Measurements from ENCODE around the gene MAGI1. TPM values are rescaled to one million over a fixed set of nuclear protein-coding genes. Genes with fewer than 3 reads are reported as not detected.

MAGI1 gene
- polyA plus RNA-seq, 1 of the 3 experiments (the other 2 are of a cell fraction): 10.3 TPM

DNA sequence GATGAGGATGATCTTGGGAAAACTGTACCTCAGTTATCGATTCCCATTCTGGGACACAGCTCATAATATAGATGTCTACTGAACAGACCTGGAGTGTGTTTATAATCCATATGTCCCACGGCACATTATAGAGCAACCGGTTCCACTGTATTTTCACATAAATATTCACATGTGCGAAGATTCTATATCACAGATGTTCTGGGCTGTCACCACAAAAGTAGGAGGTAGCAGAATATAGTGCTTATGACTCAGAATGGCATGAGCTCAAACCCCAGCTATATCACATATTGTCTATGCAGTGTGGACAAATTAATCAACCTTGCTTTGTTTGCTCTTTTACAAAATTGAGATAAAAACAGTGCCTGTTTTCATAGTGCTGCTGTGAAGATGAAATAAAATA, 710.6 kb downstream of the MAGI1 start:
- H4K20me1 ChIP-seq (ENCODE audit: insufficient read depth): no peaks in the 10 kb centered on the region
- no peaks in the 10 kb centered on the region; the same call in 1 of the 2 replicates for H3K27me3 ChIP-seq (ENCODE audit: insufficient read depth)
- no peaks in the 10 kb centered on the region for H3K9me2 ChIP-seq
- no peak overlapping the region for H3K4me2 ChIP-seq
- POLR2A ChIA-PET: no interaction called here
- no peak overlapping the region for H3K9ac ChIP-seq
- no peak overlapping the region for H3K27ac ChIP-seq (ENCODE audit: low read depth in 2 of 2, low read length in 1 of 2)
- CTCF ChIA-PET: no interaction called here
- H3K79me2 ChIP-seq (ENCODE audit: insufficient read depth): no peaks in the 10 kb centered on the region
- H2AFZ ChIP-seq (ENCODE audit: low read depth): no peak overlapping the region
- WGBS (ENCODE audit: low lambda C conversion rate): 67% methylated on average over 4 of the region's 4 CpGs
- no peaks in the 10 kb centered on the region for H3K9me3 ChIP-seq
- no peak overlapping the region for H3K4me3 ChIP-seq (ENCODE audit: low read depth in 2 of 2, low read length in 1 of 2)
- no peaks in the 10 kb centered on the region for H3F3A ChIP-seq (replicated peaks; ENCODE audit: insufficient read depth)
- no peak for DNase-seq
- TF ChIP-seq MXI1 (IDR thresholded peaks at IDR 0.05; ENCODE audit: low read depth, low read length): no peak
- TF ChIP-seq, protein P1, sequence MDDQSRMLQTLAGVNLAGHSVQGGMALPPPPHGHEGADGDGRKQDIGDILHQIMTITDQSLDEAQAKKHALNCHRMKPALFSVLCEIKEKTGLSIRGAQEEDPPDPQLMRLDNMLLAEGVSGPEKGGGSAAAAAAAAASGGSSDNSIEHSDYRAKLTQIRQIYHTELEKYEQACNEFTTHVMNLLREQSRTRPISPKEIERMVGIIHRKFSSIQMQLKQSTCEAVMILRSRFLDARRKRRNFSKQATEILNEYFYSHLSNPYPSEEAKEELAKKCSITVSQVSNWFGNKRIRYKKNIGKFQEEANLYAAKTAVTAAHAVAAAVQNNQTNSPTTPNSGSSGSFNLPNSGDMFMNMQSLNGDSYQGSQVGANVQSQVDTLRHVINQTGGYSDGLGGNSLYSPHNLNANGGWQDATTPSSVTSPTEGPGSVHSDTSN (IDR thresholded peaks at IDR 0.05): no peak
- TF ChIP-seq NRF1 (IDR thresholded peaks at IDR 0.05; ENCODE audit: low read depth, low read length): no peak
- no peak for TF ChIP-seq FOXJ3 (CRISPR knock-in tag; IDR thresholded peaks at IDR 0.05)
- no peak for TF ChIP-seq RCOR1 (IDR thresholded peaks at IDR 0.05; ENCODE audit: low read length)
- no peak for TF ChIP-seq FOXM1 (IDR thresholded peaks at IDR 0.05; ENCODE audit: low read depth)
- TF ChIP-seq SMC3 (IDR thresholded peaks at IDR 0.05; ENCODE audit: low read depth, low read length): no peak
- TF ChIP-seq CHD2 (IDR thresholded peaks at IDR 0.05; ENCODE audit: low read length, partially characterized antibody): no peak
- no peak for TF ChIP-seq NFIC (IDR thresholded peaks at IDR 0.05; ENCODE audit: borderline replicate concordance)
- TF ChIP-seq TAF1 (IDR thresholded peaks at IDR 0.05; ENCODE audit: borderline replicate concordance, low read depth, low read length): no peak
- no peak for TF ChIP-seq GABPA (IDR thresholded peaks at IDR 0.05; ENCODE audit: low read depth)
- H3K4me1 ChIP-seq (ENCODE audit: control insufficient read depth in 1 of 2, insufficient read depth in 2 of 2, low read depth in 1 of 2, low read length in 1 of 2): no peaks in the 10 kb centered on the region
- H3K36me3 ChIP-seq (replicated peaks in 1 of 2; ENCODE audit: control insufficient read depth in 1 of 2, insufficient read depth in 2 of 2, low read length in 1 of 2): no peaks in the 10 kb centered on the region

DNA sequence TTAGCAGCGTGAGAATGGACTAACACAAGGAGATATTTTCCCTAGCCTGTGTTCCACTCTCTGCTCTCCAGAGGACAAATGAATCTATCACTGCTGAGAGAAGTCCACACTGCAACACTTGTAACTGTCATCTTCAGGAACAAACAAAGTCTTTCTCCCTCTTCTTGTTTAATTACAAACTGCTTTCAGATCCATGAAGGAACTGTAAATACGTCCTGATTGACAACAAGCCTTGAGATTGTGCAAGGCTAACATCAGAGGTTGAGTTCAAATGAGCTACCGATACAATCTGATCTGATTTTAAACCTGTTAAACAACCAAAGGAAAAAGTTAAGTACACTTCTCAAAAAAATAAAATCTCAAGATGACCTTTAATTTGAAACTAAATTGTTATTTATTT, 712.1 kb downstream of the MAGI1 start:
- no peaks in the 10 kb centered on the region for H3K36me3 ChIP-seq (replicated peaks in 1 of 2; ENCODE audit: control insufficient read depth in 1 of 2, insufficient read depth in 2 of 2, low read length in 1 of 2)
- CTCF ChIA-PET: no interaction called here

More for the DNA sequence above, 712.1 kb downstream of the MAGI1 start:
- Histone ChIP-seq H3K4me2 (no peak overlapping the region), H3K9me3 (no peaks in the 10 kb centered on the region), H2AFZ (ENCODE audit: low read depth) (no peak overlapping the region), H3F3A (replicated peaks; ENCODE audit: insufficient read depth) (no peaks in the 10 kb centered on the region), H3K27me3 (ENCODE audit: insufficient read depth) (no peaks in the 10 kb centered on the region; the same call in 1 of the 2 replicates), H3K79me2 (ENCODE audit: insufficient read depth) (no peaks in the 10 kb centered on the region), H3K9me2 (no peaks in the 10 kb centered on the region), H4K20me1 (ENCODE audit: insufficient read depth) (no peaks in the 10 kb centered on the region), H3K9ac (no peak overlapping the region), H3K4me1 (ENCODE audit: control insufficient read depth in 1 of 2, insufficient read depth in 2 of 2, low read depth in 1 of 2, low read length in 1 of 2) (no peaks in the 10 kb centered on the region), H3K4me3 (ENCODE audit: low read depth in 2 of 2, low read length in 1 of 2) (no peak overlapping the region), H3K27ac (ENCODE audit: low read depth in 2 of 2, low read length in 1 of 2) (no peak overlapping the region)
- no peak for DNase-seq
- POLR2A ChIA-PET: no interaction called here
- TF ChIP-seq, protein P1 (IDR thresholded peaks at IDR 0.05): no peak
- no peak for TF ChIP-seq FOXM1 (IDR thresholded peaks at IDR 0.05; ENCODE audit: low read depth)
- no peak for TF ChIP-seq POLR2AphosphoS5 (IDR thresholded peaks at IDR 0.05; ENCODE audit: low read depth, low read length)
- TF ChIP-seq, protein P2, sequence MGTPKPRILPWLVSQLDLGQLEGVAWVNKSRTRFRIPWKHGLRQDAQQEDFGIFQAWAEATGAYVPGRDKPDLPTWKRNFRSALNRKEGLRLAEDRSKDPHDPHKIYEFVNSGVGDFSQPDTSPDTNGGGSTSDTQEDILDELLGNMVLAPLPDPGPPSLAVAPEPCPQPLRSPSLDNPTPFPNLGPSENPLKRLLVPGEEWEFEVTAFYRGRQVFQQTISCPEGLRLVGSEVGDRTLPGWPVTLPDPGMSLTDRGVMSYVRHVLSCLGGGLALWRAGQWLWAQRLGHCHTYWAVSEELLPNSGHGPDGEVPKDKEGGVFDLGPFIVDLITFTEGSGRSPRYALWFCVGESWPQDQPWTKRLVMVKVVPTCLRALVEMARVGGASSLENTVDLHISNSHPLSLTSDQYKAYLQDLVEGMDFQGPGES (IDR thresholded peaks at IDR 0.05; ENCODE audit: low read depth, low read length): no peak
- no peak for TF ChIP-seq YY1 (IDR thresholded peaks at IDR 0.05; ENCODE audit: low read depth)
- no peak for TF ChIP-seq TEAD4 (IDR thresholded peaks at IDR 0.05; ENCODE audit: borderline replicate concordance, insufficient read depth)
- TF ChIP-seq RAD21 (IDR thresholded peaks at IDR 0.05; ENCODE audit: low read length): no peak
- WGBS (ENCODE audit: low lambda C conversion rate): 70% methylated on average over 3 of the region's 3 CpGs

Data from SK-N-SH (cell line).